Frontal cortex (tissue), 4 donors: Measurements from ENCODE around the gene KCNQ4. TPM values are rescaled to one million over a fixed set of nuclear protein-coding genes. Genes with fewer than 3 reads are reported as not detected.

ENCODE experiments used
- DNase-seq, 2 donors: peaks; one replicate each; pipeline ENCODE4 v3.0.0; 2012; ENCODE audit warnings: low spot score in 2 of 2
- FAIRE-seq: peaks from 2 replicates; lab custom pipeline; 2012; peaks lifted over from hg19 to GRCh38; lab: Jason Lieb, UNC
- total RNA-seq: library from RNA; depleted of rRNA; stranded (reverse); fragments of >200 nt; gene quantifications from one replicate; pipeline ENCODE4 v1.2.3, GENCODE V29; 2014
- donor health status: control.
- donor health status: control.
- donor health status: control.

KCNQ4 gene
- total RNA-seq, 1 donor from 2014 or later, result 1.2 TPM

DNA sequence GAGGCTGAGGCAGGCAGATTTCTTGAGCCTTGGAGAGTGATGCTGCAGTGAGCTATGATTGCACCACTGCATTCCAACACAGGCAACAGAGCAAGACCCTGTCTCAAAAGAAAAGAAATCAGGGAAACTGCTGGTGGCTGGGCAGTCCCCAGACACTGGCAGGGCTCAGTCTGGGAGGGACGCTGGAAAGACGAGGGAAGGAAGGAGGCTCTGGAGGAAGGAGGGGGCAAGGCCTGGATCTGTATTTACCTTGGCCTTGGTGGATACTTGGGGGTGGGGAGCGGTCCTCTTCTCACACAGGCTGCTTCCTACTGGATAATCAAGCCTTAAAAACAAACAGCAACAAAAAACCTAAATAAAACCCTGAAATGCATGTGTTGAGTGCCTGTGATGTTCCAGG, 24.4 kb downstream of the KCNQ4 start:
- no peak for DNase-seq
- no peak for FAIRE-seq

DNA sequence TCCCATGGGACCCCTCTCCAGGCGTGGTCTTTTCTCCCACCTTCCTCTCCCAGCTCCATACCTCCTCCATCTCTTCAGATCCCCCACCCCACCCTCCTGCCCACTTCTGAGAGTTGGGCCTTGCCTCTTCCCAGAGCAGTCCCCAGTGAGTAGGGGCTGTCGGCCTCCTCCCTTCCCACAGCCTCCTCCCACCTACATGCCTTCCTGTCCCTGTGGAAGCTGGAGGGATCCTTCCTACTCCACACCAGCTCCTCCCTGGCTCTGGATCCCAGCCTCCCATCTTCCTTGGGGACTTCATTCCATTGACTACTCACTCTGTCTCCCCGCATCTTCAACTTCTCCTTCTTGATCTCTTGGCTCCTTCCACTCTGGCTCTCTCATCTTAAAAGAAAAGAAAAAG, 24.9 kb downstream of the KCNQ4 start:
- FAIRE-seq (no peak), DNase-seq (no peak)

DNA sequence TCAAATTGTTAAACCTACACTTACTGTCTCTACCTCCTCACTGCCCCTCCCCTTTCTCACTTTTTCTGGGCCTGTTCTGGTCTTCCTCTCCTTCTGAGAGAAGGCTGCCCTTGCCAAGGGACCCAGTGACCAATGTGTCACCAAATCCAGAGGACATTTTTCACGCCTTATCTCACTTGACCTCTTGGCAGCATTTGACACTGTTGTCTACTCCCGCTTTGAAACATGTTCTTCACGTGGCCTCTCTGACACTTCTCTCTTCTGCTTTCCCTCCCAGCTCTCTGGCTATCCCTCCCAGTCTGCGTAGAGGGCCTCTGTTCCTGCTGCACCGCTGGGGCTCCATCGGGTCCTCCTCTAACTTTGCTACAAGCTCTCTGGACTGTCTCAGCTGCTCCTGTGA, 25.3 kb downstream of the KCNQ4 start:
- FAIRE-seq (no peak), DNase-seq (no peak)

DNA sequence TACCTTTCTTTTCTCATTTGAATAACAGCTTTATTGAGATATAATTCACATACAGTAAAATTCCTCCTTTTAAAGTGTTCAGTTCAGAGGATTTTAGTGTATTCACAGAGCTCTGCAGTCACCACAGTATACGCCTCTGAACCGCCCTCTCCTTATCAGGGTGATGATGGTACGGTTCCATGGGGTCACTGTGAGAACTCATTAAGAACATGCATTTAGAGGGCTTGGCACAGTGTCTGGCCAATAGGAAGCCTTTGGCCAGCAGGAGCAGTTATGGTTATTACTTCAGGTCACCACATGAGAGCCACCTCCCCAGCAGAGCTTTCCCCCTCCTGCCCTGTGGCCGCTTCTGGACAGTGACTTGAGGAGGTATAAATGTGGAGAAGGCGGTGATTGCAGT, 27.3 kb downstream of the KCNQ4 start:
- FAIRE-seq, result no peak

DNA sequence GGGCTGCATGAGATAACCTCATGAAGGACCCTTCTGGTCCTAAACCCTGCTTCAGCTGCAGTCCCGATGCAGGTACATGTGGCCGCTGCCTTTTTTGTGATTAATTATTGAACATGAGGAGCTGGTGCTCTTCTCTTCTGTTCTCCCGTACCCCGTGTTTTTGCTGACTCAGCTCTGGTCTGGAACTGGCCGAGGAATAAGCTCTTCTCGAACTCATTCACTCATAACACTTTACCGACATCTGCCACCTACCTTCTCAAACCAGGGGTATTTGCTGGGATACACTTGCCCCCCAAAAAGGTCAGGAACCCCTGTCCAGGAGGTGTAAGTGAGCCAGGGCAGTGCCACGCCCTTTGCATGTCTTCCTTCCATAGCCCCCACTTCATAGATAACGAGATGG, 31.8 kb downstream of the KCNQ4 start:
- no peak for FAIRE-seq
- DNase-seq, result no peak

More for the DNA sequence above, 27.3 kb downstream of the KCNQ4 start:
- DNase-seq, result no peak

DNA sequence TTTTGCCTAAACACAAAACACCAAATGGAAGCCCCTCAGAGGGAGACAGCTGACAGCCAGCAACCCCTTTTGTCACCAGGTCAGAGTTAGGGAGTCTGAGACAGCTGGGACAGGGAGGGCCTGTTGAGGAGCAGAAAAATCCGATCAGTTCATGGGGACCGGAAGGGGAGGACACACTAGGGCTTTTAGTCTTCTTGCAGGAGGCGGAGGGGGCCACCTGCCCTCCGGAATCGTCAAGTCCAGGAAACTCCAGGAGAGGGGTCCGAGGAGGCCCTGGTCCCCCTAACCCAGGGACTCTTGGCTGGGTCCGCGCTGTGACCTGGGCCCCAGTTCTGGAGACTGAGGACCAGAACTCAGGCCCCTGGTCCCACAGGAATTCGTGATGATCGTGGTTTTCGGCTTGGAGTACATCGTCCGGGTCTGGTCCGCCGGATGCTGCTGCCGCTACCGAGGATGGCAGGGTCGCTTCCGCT, 34.2 kb downstream of the KCNQ4 start:
- DNase-seq (no peak), FAIRE-seq (no peak)

DNA sequence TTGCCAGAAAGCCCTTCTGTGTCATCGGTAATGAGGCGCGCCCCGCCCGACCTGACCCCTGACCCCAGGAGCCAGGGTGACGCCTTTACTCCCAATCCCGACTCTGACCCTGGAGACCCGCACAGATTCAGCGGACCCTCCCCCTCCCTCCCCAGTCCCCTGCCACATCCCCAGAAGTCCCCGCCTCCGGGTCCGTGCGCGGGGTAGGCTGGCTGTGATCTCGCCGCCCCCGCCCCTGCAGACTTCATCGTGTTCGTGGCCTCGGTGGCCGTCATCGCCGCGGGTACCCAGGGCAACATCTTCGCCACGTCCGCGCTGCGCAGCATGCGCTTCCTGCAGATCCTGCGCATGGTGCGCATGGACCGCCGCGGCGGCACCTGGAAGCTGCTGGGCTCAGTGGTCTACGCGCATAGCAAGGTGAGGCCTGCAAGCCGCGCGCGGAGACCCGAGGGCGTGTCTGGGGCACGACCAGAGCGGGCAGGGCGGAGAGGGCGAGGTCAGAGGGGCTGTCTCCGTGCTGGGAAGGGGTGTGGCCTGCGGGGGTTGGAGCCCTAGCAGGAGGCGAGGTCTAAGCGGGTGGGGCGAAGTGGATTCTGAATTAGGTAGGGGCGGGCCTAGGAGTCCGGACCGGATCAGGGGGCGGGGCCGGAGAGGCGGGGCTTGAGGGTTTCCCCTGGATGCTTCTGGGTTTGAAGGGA, 34.8 kb downstream of the KCNQ4 start:
- DNase-seq (peak in 1 of 2 donors; percentile 39), FAIRE-seq (no peak)

DNA sequence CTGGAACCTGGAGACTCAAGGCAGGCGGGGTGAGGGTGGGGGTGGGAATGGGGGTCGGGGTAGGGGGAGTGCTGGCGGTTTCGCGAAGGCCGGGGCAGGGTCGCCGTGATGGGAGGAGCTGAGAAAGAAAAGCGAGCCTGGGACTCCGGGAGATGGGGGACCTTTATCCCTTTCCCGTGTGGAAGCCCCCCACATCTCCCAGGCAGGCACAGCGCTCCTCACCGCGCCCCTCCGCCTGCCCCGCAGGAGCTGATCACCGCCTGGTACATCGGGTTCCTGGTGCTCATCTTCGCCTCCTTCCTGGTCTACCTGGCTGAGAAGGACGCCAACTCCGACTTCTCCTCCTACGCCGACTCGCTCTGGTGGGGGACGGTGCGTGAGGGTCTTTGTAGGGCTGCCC, 35.5 kb downstream of the KCNQ4 start:
- DNase-seq, result no peak
- no peak for FAIRE-seq

DNA sequence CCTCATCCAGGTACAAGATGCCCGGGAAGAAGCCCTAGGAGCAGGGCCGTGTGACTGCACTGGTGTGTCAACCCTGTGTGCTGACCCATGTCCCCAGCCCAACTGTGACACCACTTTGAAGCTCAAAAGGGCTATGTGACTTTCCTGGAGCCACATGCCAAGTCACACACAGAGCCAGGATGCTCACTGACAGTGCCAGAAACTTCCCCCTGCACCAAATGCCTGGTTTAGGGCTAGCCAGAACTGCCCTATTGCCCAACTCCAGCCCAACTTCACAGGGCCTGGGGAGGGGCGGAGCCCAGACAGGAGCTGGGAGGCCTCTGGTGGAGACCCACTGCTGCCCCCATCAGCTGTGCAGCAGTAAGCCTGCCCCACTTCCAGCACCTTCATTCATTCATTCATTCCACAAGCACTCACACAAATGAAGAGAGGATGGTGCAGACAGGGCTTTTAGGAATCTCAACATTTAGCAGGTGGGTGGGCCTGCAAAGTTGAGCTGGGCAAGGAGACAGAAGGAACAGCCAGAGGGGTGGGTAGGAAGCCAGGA, 36.7 kb downstream of the KCNQ4 start:
- no peak for DNase-seq
- FAIRE-seq, result no peak

DNA sequence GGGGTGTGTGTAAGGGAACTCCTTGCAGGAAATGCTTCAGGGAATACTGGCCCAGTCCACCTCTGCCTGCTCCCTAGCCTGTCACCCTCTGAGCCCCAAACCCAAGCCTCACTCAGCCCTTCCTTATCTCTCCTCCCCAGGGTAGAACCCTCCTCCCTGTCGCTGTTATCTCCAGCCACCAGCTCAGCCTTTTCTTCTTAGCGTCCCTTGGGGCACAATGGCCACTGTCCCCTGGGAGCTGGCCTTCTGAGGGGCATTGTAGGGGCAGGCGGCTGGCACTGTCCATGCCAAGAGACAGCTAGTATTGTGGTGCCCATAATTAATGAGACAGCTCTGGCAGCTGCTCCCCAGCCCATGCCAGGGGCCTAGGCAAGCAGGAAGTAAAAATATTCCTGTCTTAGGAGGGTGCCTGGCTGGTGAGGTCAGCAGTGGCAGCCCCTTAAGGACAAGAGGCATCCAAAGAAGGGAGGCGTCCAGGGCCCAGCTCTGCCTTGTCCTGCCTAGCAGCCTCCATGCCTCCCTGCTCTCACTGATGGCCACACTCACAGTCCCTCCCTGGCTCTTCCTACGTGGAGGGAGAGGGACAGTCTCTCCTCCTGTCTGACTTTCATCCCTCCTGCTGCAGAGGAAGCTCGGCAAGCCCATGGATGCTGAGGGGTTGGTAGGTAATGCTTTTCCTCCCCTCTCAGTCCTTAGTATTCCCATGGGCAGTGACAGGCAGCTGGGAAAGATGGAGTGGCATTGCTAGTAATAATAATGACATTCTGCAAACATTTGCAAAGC, 37.5 kb downstream of the KCNQ4 start:
- DNase-seq (peak; percentile 57 to 72), FAIRE-seq (no peak)

DNA sequence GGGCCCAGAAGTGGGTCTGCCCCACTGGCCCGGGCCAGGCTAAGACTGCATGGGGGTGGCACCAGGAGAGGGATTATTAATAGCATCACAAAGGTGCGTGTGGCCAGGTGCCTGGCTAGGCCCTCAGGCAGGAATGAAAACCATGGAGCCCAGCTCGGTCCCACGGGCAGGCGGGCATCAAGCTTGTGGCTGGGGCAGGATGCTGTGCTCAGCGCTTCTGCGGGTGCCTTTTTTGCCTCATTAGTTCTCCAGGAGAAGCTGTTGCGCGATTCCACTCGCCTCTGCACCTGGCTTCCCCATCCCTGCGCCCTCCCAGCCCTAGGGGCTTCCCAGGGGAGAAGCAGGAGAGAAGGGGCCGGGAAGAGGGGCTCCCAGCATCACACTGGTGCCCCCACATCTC, 39.3 kb downstream of the KCNQ4 start:
- FAIRE-seq (no peak), DNase-seq (no peak)

DNA sequence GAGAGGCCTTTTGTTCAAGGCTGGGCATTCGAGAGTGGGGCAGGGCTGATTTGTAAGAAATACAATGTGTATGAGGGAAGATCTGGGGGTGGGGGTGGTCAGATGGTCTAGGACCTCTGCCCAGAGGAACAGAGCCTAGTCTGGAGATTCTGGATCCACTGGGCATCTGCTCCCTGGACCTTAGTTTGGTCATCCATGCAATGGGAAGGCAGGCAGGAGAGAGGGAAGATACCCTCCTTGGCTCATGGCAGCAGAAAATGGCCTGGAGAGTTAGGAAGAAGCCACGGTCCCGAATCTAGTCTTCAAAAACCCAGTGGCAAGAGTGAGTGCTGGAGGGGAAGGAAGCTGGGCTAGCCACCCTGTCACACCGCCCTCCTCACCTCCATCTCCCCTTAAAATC, 39.8 kb downstream of the KCNQ4 start:
- no peak for DNase-seq
- FAIRE-seq, result no peak

DNA sequence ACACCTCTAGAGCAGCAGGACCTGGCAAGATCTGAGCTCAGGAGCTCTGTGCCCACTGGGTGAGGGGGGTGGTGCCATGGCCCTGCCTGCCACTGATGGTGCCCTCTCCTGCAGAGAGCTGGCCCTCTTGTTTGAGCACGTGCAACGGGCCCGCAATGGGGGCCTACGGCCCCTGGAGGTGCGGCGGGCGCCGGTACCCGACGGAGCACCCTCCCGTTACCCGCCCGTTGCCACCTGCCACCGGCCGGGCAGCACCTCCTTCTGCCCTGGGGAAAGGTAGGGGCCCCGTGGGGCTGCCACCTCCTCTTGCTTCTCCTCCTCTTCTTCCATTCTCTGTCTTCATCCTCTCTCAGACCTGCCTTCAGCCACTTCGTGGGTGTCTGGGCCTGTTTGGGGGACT, 40.4 kb downstream of the KCNQ4 start:
- no peak for DNase-seq
- FAIRE-seq, result no peak

DNA sequence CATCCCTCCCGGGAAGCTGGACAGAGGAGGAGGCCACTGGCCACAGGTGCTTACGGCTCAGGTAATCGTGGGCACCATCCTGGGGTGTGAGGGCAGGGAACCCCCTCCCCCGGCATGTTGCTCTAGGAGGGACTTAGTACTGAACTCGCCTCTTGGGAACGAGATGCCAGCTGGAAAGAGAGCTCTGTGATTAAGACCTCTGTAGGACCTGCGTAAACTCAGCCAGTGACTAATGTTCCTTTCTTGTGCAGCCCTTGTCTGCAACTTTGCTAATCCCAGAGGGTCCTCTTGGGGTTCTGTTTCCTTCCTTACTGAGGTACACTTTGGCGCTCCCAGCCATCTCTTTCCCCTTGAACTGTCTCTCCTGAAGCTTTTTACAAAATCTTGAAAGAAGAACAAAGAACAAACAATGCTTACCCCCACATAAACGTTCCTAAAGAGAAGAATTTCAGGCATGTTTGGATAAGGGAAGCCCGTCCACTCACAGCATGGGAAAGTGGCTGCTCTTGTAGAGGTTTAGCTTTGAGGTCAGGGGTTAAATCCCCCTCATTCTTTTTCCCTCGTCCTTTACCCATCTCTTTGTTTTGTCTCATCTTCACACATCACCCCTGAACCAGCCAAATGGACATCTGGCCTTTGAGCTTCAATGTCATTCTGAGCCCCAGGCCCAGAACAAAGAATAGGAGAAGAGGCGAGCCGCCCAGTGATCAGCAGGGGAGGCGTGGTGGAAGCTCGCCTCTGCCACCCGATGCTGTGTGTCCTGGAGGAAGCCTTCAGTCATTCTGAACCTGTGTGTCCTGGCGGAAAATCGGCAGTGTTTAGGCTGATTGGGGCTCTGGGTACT, 41.2 kb downstream of the KCNQ4 start:
- DNase-seq (no peak), FAIRE-seq (no peak)

DNA sequence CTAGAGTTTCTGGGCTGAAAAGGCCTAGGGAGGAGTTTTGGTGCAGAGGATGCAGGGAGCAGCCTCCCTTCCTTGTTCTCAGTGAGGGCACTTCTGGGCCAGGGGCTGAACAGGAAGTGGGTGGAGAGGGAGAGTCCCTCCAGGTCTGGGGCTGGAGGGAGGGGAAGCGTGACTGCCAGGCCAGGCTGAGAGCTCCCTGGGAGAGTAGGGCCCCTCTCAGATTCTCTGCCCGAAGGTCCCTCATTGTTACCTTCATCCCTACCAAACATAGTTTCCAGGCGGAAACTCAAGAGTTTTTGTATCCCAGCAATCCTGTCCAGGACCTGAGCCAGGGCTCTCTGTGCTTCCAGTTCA, 41.8 kb downstream of the KCNQ4 start:
- DNase-seq (no peak), FAIRE-seq (no peak)

DNA sequence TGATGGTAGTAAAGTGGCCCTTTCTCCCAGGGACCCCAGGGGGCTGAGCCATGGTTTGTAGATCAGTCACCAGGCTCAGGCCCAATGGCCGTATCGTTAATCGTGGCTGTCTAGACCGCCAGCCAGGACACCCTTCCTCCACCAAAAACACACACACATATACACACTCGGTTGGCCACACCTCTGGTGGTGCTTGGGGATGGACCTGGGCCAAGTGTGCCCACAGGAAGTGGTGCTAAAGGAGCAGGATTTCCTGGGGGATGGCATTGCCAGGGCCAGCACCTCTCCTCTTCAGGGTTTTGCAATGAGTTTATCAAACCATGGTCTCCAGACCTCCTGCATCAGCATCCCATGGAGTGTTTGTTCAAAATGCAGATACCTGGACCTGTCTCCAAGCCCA, 42.4 kb downstream of the KCNQ4 start:
- FAIRE-seq (no peak), DNase-seq (no peak)

DNA sequence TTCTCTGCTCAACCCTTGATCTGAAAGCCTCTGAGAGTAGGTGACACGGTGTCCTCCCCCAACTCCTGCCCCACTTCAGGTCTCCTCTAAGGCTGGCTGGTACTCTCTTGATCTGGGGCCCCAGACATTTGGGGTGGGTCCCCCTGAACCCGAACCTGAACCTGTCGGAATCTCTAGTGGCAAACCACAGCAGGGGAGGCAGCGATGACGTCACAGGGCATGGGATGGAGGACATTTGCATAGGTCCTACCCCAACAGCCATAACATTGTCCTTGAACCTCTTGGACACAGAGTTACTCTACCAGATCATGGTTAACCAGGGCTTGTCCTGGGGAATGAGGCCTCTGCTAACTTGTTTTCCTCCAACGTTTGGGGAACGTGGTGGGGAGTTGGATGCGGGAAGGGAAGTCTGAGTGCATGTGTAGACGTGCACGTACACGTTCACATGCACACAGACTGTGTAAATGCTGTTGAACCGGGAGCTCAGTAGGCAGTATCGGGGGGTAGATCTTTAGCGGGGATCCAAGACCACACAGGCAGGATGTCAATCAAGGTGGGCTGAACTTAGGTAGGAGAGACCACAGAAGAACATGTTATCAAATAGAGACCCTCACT, 46.2 kb downstream of the KCNQ4 start:
- FAIRE-seq, result no peak

DNA sequence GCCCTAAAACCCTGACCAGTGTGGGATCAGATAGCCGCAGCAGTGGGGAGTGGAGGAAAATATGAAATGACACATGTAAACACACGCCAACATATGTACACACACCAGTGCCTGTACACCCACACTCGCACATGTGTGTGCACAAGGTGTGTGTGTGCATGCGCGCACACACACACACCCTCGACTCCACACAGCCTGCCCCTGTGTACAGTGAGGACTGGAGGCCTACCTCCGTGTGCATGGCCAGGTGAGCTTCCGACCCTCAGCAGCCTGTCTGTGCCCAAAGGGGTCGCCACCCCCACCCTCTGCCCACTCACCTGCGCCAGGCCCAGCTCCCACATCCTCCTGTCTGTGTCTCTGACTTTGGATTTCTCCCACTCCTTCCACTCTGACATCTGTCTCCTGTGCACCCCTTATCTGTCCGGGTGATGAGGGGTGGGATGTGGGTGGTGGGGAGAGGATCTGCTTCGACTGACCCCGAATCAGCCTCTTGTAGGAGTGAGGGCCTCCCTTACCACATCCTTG, 46.9 kb downstream of the KCNQ4 start:
- FAIRE-seq, result no peak
- no peak for DNase-seq

More for the DNA sequence above, 46.2 kb downstream of the KCNQ4 start:
- no peak for DNase-seq

DNA sequence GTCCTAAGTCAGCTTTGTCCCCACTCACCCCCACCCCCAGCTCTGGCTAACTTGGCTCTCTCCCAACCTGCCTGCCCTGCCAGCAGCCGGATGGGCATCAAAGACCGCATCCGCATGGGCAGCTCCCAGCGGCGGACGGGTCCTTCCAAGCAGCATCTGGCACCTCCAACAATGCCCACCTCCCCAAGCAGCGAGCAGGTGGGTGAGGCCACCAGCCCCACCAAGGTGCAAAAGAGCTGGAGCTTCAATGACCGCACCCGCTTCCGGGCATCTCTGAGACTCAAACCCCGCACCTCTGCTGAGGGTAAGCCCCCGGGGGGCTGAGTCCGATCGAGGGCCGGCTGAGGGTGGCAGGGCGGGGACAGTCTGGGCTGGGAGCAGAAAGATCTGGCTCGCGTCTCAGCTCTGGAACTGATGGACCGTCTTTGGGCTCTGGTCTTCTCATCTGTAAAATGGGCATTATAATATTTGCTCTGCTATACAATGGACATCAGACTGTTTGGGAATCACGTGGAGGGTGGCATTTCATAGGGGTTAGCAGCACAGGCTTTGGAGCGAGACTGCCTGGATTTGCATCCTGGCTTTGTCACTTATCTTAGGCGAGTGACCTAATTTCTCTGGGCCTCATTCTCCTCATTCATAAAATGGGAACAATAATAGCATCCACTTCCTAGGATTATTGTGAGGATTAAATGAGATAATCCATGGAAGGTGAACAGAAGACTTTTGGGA, 47.6 kb downstream of the KCNQ4 start:
- FAIRE-seq (no peak), DNase-seq (no peak)
